Activated naive CD4-positive, alpha-beta T cell treated with anti-CD3 and anti-CD28 coated beads for 36 hours (primary cell): ENCODE results near the gene CTNNB1. TPM values are rescaled to one million over a fixed set of nuclear protein-coding genes. Genes with fewer than 3 reads are reported as not detected.

Experiments
- CTCF ChIA-PET: fragments of 350-600 bp; sonication (Branson Sonifier 250); formaldehyde crosslinking; loops from one replicate; lab custom pipeline; 2021; ENCODE audit warnings: antibody characterized with exemption; lab: Charles Lee
- DNase-seq: peaks from one replicate; pipeline ENCODE4 v3.0.0-alpha.2; 2020
- H3K27ac Mint-ChIP-seq: one replicate; pipeline ENCODE4 v1.8.0; 2021; ENCODE audit warnings: mild to moderate bottlenecking, mixed read lengths
- H3K27me3 Mint-ChIP-seq: one replicate; pipeline ENCODE4 v1.8.0; 2021; ENCODE audit warnings: low read depth, mixed read lengths
- H3K36me3 Mint-ChIP-seq: one replicate; pipeline ENCODE4 v1.8.0; 2021; ENCODE audit warnings: low read depth, mixed read lengths
- H3K4me1 Mint-ChIP-seq: one replicate; pipeline ENCODE4 v1.8.0; 2021; ENCODE audit warnings: low read depth, mixed read lengths
- H3K4me3 Mint-ChIP-seq: one replicate; pipeline ENCODE4 v1.8.0; 2021; ENCODE audit warnings: mild to moderate bottlenecking, moderate library complexity, mixed read lengths
- H3K9me3 Mint-ChIP-seq: one replicate; pipeline ENCODE4 v1.8.0; 2021; ENCODE audit warnings: mixed read lengths
- intact Hi-C: fragments of 100-400 bp; cut with micrococcal nuclease; formaldehyde crosslinking; loops from one replicate; pipeline ENCODE4 v1.15.1; 2023
- total RNA-seq, 2 experiments: library from RNA; stranded (reverse); gene quantifications; one replicate each; pipeline ENCODE4 v1.2.3, GENCODE V29; 2021

CTNNB1 gene
- total RNA-seq: 100 to 1,000 TPM; 106 to 115 TPM

- Mint-ChIP-seq H3K27ac (peak within 1 kb of the TSS; percentile 92), H3K4me1 (peaks cover 28% of the 10 kb centered on the region), H3K9me3 (no peaks in the 10 kb centered on the region), H3K27me3 (peaks cover 3% of the 10 kb centered on the region), H3K36me3 (peaks cover 1% of the 10 kb centered on the region), H3K4me3 (peak within 1 kb of the TSS; percentile 90)
- peak; percentile 87 for DNase-seq
- intact Hi-C loops: loop anchor here (1.0 to 5.0 kb wide), 6 partner anchors 11 to 1792 kb away; partner anchors contain the start of genes RPSA and ULK4
- CTCF ChIA-PET: interaction anchor here (0.6 to 1.3 kb wide), 5 partner anchors 8 to 1422 kb away, joined by 3 read pairs; no protein-coding TSS in a partner anchor
Observed at GRCh38 chr3:41198950-41199865, at the start of gene CTNNB1. Gene CTNNB1 (plus strand): TSS chr3:41199505. CDS start chr3:41224069, 24,564 bp downstream.

- peaks cover 22% of the 10 kb centered on the region for H3K4me1 Mint-ChIP-seq
- intact Hi-C loops: no loop called here
- no peaks in the 10 kb centered on the region for H3K9me3 Mint-ChIP-seq
- CTCF ChIA-PET: no interaction called here
- no peak overlapping the region for H3K27ac Mint-ChIP-seq
- no peaks in the 10 kb centered on the region for H3K36me3 Mint-ChIP-seq
- no peaks in the 10 kb centered on the region for H3K27me3 Mint-ChIP-seq
- no peak for DNase-seq
- H3K4me3 Mint-ChIP-seq: no peak overlapping the region
Observed at GRCh38 chr3:41155834-41156233, 43.5 kb upstream of the CTNNB1 start.

GRCh38 chr3:41158947-41159346 is 40.4 kb upstream of the CTNNB1 start:
- H3K27ac Mint-ChIP-seq: peak overlapping the region; percentile 67
- no peaks in the 10 kb centered on the region for H3K27me3 Mint-ChIP-seq
- intact Hi-C loops: loop anchor here (1.0 to 2.0 kb wide), 2 partner anchors 29 to 42 kb away; no protein-coding TSS in a partner anchor
- CTCF ChIA-PET: no interaction called here
- DNase-seq: peak; percentile 37
- no peaks in the 10 kb centered on the region for H3K9me3 Mint-ChIP-seq
- H3K36me3 Mint-ChIP-seq: no peaks in the 10 kb centered on the region
- H3K4me3 Mint-ChIP-seq: no peak overlapping the region
- peaks cover 22% of the 10 kb centered on the region for H3K4me1 Mint-ChIP-seq

- CTCF ChIA-PET: no interaction called here
- H3K4me3 Mint-ChIP-seq: no peak overlapping the region
- peaks cover 22% of the 10 kb centered on the region for H3K4me1 Mint-ChIP-seq
- no peaks in the 10 kb centered on the region for H3K9me3 Mint-ChIP-seq
- peak; percentile 38 for DNase-seq
- intact Hi-C loops: loop anchor here (1.0 to 2.0 kb wide), 2 partner anchors 29 to 43 kb away; no protein-coding TSS in a partner anchor
- H3K36me3 Mint-ChIP-seq: no peaks in the 10 kb centered on the region
- H3K27ac Mint-ChIP-seq: peak overlapping the region; percentile 24
- no peaks in the 10 kb centered on the region for H3K27me3 Mint-ChIP-seq
Observed at GRCh38 chr3:41159588-41160189, 39.6 kb upstream of the CTNNB1 start.

DNA sequence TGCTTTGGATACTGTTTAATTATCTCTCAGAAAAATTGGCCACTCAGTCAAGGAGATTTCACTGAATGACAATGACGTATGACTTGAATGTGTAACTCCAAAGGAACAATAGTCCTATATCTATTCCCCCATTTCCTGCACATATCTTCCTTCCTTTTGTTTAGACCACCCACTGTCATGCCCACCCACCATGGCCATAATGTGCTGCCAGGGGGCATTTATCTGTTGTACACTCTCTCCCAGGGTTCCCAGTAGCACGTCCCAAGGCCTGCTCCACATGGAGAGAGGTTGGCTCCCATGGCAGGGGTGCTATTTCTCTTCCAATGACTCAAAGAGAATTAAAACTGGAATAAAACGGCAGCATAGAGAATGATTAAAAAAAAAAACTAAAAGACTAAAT is 36.8 kb upstream of the CTNNB1 start:
- Mint-ChIP-seq H3K36me3 (no peaks in the 10 kb centered on the region), H3K4me3 (no peak overlapping the region), H3K9me3 (no peaks in the 10 kb centered on the region), H3K4me1 (peaks cover 25% of the 10 kb centered on the region), H3K27ac (no peak overlapping the region), H3K27me3 (no peaks in the 10 kb centered on the region)
- intact Hi-C loops: no loop called here
- no peak for DNase-seq
- CTCF ChIA-PET: no interaction called here

DNA sequence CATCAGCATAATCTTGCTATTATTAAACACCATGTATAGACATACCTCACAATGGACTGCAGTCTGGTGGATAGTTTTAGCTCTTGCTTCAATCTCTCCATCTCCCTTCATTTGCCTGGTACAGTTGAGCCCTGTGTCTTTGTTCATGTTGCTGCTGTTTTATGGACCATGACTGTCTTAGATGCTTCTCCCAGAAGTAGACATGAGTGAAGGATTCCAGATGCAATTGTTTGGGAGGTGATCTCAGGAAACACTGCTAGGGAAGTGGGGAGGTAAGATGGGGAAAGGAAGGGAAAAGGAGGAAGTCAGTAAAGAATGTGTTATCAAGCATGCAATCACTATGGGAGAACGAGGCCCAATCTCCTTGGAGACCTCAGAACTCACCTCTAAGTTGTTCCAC is 36.3 kb upstream of the CTNNB1 start:
- H3K4me1 Mint-ChIP-seq: peaks cover 29% of the 10 kb centered on the region
- H3K27ac Mint-ChIP-seq: no peak overlapping the region
- no peaks in the 10 kb centered on the region for H3K9me3 Mint-ChIP-seq
- H3K4me3 Mint-ChIP-seq: no peak overlapping the region
- H3K27me3 Mint-ChIP-seq: no peaks in the 10 kb centered on the region
- no peaks in the 10 kb centered on the region for H3K36me3 Mint-ChIP-seq
- CTCF ChIA-PET: no interaction called here
- intact Hi-C loops: no loop called here
- DNase-seq: no peak

GRCh38 chr3:41163421-41163820 is 35.9 kb upstream of the CTNNB1 start:
- Mint-ChIP-seq H3K4me3 (no peak overlapping the region), H3K4me1 (peaks cover 32% of the 10 kb centered on the region), H3K27ac (no peak overlapping the region), H3K9me3 (no peaks in the 10 kb centered on the region), H3K36me3 (no peaks in the 10 kb centered on the region), H3K27me3 (no peaks in the 10 kb centered on the region)
- no peak for DNase-seq
- intact Hi-C loops: no loop called here
- CTCF ChIA-PET: no interaction called here

GRCh38 chr3:41164777-41165176 is 34.5 kb upstream of the CTNNB1 start:
- intact Hi-C loops: no loop called here
- CTCF ChIA-PET: no interaction called here

DNA sequence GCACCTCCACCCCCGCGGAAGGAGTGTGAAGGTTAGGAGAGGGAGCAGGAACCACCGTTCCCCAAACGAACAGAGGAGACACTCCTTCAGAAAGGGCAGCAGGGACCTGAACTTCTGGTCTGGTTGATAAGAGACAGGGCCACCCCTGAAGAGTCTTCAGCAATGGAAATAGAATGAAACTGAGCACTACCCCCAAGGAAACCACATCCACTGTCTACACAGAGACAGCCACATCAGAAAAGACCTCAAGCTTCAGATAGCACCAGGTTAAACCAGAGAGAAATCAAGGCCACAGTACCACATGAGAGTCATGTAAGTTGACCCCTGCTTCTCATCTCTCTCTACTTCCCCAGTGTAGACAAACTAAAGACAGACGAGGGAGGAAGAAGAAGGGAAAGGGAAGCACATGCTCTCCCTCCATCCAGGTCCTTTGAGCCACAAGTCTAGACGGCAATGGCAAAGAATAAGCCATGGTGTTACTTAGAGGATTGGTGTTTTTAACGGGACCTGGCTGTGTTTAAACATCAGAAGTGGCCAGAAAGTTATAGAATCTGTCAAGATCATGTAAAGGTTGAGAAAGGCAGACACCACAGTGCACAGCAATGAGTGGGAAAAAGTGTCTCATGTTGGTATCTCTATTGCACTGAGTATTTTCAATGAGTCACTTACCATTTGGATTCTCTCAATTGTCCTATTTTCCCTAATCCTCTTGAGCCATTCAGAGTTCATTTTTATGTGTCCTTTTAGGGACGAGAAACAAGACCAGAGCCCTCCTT is 31.4 kb upstream of the CTNNB1 start:
- intact Hi-C loops: no loop called here
- DNase-seq: no peak
- Mint-ChIP-seq H3K9me3 (no peaks in the 10 kb centered on the region), H3K36me3 (no peaks in the 10 kb centered on the region), H3K4me1 (peaks cover 16% of the 10 kb centered on the region), H3K27me3 (peaks cover 14% of the 10 kb centered on the region), H3K27ac (no peak overlapping the region), H3K4me3 (no peak overlapping the region)
- CTCF ChIA-PET: no interaction called here

More at GRCh38 chr3:41164777-41165176, 34.5 kb upstream of the CTNNB1 start:
- Mint-ChIP-seq H3K27me3 (peaks cover 7% of the 10 kb centered on the region), H3K4me3 (no peak overlapping the region), H3K9me3 (no peaks in the 10 kb centered on the region), H3K36me3 (no peaks in the 10 kb centered on the region), H3K27ac (no peak overlapping the region), H3K4me1 (peaks cover 20% of the 10 kb centered on the region)
- DNase-seq: no peak

GRCh38 chr3:41169023-41169422 is 30.3 kb upstream of the CTNNB1 start:
- Mint-ChIP-seq H3K36me3 (no peaks in the 10 kb centered on the region), H3K4me1 (peaks cover 16% of the 10 kb centered on the region), H3K9me3 (no peaks in the 10 kb centered on the region), H3K27ac (no peak overlapping the region), H3K4me3 (no peak overlapping the region), H3K27me3 (peaks cover 14% of the 10 kb centered on the region)
- DNase-seq: no peak
- intact Hi-C loops: no loop called here
- CTCF ChIA-PET: no interaction called here

DNA sequence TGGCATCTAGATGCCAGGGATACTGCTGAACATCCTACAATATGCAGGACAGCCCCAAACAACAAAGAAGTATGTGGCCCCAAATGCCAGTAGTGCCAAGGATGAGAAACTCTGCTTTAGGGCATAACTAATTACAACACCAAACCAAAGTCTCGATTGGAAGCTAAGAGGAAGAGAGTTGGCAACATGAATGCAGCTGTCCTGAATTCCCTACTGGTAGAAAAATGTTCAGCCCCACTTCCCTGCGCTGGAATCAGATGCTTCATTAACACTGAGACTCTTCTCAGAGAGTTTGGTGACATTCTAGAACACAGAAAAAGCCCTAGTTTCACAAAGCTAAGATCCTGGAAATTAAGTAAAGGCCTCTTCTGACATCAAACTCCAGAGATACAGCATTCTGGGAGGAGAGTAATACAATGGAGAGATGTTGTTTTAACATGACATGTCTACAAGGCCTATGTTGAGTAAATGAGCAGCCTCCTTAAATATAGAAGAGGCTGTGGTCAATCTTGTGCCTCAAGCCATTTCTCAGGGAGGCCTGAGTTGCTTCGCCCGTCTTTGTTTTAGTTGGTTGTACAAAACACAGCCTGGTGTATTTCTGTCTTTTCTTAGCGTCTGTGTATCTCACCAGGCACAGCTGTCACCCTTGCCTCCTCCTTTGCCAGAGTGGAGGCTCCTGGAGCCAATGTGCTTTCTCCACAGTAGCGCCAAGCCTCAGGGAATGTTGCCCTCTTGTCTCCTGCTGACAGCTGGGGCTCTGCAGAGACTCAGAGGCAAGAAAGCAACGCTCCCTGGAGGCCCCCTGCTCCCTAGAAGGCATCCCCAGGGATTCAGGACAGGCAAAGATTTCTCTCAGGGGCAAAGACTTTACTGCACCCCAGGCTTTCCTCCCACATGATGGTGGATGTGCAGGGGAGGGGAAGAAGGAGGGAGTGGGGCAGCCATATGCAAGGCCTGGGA is 25.1 kb upstream of the CTNNB1 start:
- Mint-ChIP-seq H3K36me3 (no peaks in the 10 kb centered on the region), H3K4me1 (no peaks in the 10 kb centered on the region), H3K27me3 (peaks cover 12% of the 10 kb centered on the region), H3K27ac (no peak overlapping the region), H3K4me3 (no peak overlapping the region), H3K9me3 (no peaks in the 10 kb centered on the region)
- CTCF ChIA-PET: no interaction called here
- DNase-seq: no peak
- intact Hi-C loops: no loop called here
